Measurements from ENCODE around the gene RAPGEF2.
"Not testable (repeated sequence)": the region's sequence is repeated elsewhere in the genome, so short reads cannot be mapped to it uniquely, and the experiment has no call there.

Gene RAPGEF2

GRCh38 chr4:159141193-159141592 lies 38.3 kb downstream of the RAPGEF2 start:
- DNase-seq, result no peak

- DNase-seq, result no peak
Observed at GRCh38 chr4:159142241-159142640, 39.4 kb downstream of the RAPGEF2 start.

- no peak for DNase-seq
Observed at GRCh38 chr4:159142681-159143384, 40.0 kb downstream of the RAPGEF2 start.

- DNase-seq, result no peak
Observed at GRCh38 chr4:159143687-159144086, 40.8 kb downstream of the RAPGEF2 start.

- no peak for DNase-seq
Observed at GRCh38 chr4:159144112-159144694, 41.3 kb downstream of the RAPGEF2 start.

GRCh38 chr4:159145318-159145991 lies 42.6 kb downstream of the RAPGEF2 start:
- DNase-seq, result no peak

- DNase-seq, result no peak
Observed at GRCh38 chr4:159145992-159146330, 43.1 kb downstream of the RAPGEF2 start.

GRCh38 chr4:159146488-159146887 lies 43.6 kb downstream of the RAPGEF2 start:
- no peak for DNase-seq

GRCh38 chr4:159148441-159148840 lies 45.6 kb downstream of the RAPGEF2 start:
- DNase-seq, result no peak

GRCh38 chr4:159149666-159150065 lies 46.8 kb downstream of the RAPGEF2 start:
- DNase-seq, result no peak

- no peak for DNase-seq
Observed at GRCh38 chr4:159150396-159150795, 47.5 kb downstream of the RAPGEF2 start.

GRCh38 chr4:159150821-159151390 lies 48.0 kb downstream of the RAPGEF2 start:
- DNase-seq, result no peak

- no peak for DNase-seq
Observed at GRCh38 chr4:159151689-159152088, 48.8 kb downstream of the RAPGEF2 start.

GRCh38 chr4:159152181-159152580 lies 49.3 kb downstream of the RAPGEF2 start:
- DNase-seq, result no peak

- no peak for DNase-seq
Observed at GRCh38 chr4:159153669-159154068, 50.8 kb downstream of the RAPGEF2 start.

GRCh38 chr4:159155119-159155518 lies 52.2 kb downstream of the RAPGEF2 start:
- no peak for DNase-seq

- DNase-seq, result no peak
Observed at GRCh38 chr4:159158083-159158617, 55.3 kb downstream of the RAPGEF2 start.

- DNase-seq, result no peak
Observed at GRCh38 chr4:159158985-159159384, 56.1 kb downstream of the RAPGEF2 start.

- DNase-seq, result no peak
Observed at GRCh38 chr4:159159611-159160010, 56.7 kb downstream of the RAPGEF2 start.

GRCh38 chr4:159160242-159160641 lies 57.4 kb downstream of the RAPGEF2 start:
- no peak for DNase-seq

GRCh38 chr4:159161436-159161835 lies 58.6 kb downstream of the RAPGEF2 start:
- not testable (repeated sequence) for DNase-seq

GRCh38 chr4:159162576-159162975 lies 59.7 kb downstream of the RAPGEF2 start:
- no peak for DNase-seq

- no peak for DNase-seq
Observed at GRCh38 chr4:159163521-159163920, 60.6 kb downstream of the RAPGEF2 start.

All from activated gamma-delta T cell treated with Interleukin-2 at 50 U/mL for 16 hours (primary cell).